Skin of body (tissue), 2 donors: ENCODE data around the gene ZNF24. TPM values are rescaled to one million over a fixed set of nuclear protein-coding genes. Genes with fewer than 3 reads are reported as not detected.

Source experiments
- DNase-seq: peaks from one replicate; lab custom pipeline; 2025; lab: John Stamatoyannopoulos, UW
- total RNA-seq: library from RNA; depleted of rRNA; stranded (reverse); fragments of >200 nt; gene quantifications from one replicate; pipeline ENCODE4 v1.2.3, GENCODE V29; 2014

Gene ZNF24
- 44.5 TPM for total RNA-seq

- peak; percentile 95 for DNase-seq
These were observed at the start of gene ZNF24 for GRCh38 chr18:35343936-35344735. ZNF24 (minus strand) TSS chr18:35344420; CDS start chr18:35340650, 3,770 bp downstream.

GRCh38 chr18:35393716-35394115 lies 49.5 kb upstream of the ZNF24 start:
- no peak for DNase-seq

GRCh38 chr18:35392375-35392774 lies 48.2 kb upstream of the ZNF24 start:
- no peak for DNase-seq

GRCh38 chr18:35390951-35391700 lies 46.9 kb upstream of the ZNF24 start:
- DNase-seq, result peak; percentile 30

- peak; percentile 7 for DNase-seq
These were observed 44.9 kb upstream of the ZNF24 start for GRCh38 chr18:35389095-35389618.

GRCh38 chr18:35387152-35387571 lies 42.9 kb upstream of the ZNF24 start:
- DNase-seq, result no peak

GRCh38 chr18:35386600-35387100 lies 42.4 kb upstream of the ZNF24 start:
- peak; percentile 42 for DNase-seq

GRCh38 chr18:35383136-35383535 lies 38.9 kb upstream of the ZNF24 start:
- no peak for DNase-seq

- no peak for DNase-seq
These were observed 35.2 kb upstream of the ZNF24 start for GRCh38 chr18:35379421-35379820.

- DNase-seq, result no peak
These were observed 34.3 kb upstream of the ZNF24 start for GRCh38 chr18:35378574-35378896.

- DNase-seq, result no peak
These were observed 33.8 kb upstream of the ZNF24 start for GRCh38 chr18:35377875-35378573.

- DNase-seq, result peak; percentile 37
These were observed 32.8 kb upstream of the ZNF24 start, which contains the start of gene ZNF396 for GRCh38 chr18:35376742-35377695. ZNF396 (minus strand) TSS chr18:35377337; CDS start chr18:35374292, 3,045 bp downstream.

GRCh38 chr18:35376393-35376741 lies 32.1 kb upstream of the ZNF24 start:
- DNase-seq, result no peak

- DNase-seq, result no peak
These were observed 30.5 kb upstream of the ZNF24 start for GRCh38 chr18:35374708-35375107.

- DNase-seq, result no peak
These were observed 27.4 kb upstream of the ZNF24 start for GRCh38 chr18:35371412-35372195.

- no peak for DNase-seq
These were observed 24.9 kb upstream of the ZNF24 start for GRCh38 chr18:35369126-35369525.

- DNase-seq, result no peak
These were observed 24.4 kb upstream of the ZNF24 start for GRCh38 chr18:35368595-35368994.

- DNase-seq, result no peak
These were observed 18.3 kb upstream of the ZNF24 start for GRCh38 chr18:35362531-35362930.

- DNase-seq, result peak; percentile 74
These were observed 17.5 kb upstream of the ZNF24 start for GRCh38 chr18:35361570-35362321.
